GM18508 (cell line): ENCODE results near the gene PMEPA1.
"Not testable (repeated sequence)": the region's sequence is repeated elsewhere in the genome, so short reads cannot be mapped to it uniquely, and the experiment has no call there.

Experiments used
- ATAC-seq: cut with Tn5 transposase; IDR thresholded peaks from one replicate; pipeline ENCODE4 v1.9.1; 2021; ENCODE audit warnings: moderate number of reproducible peaks; ENCODE audit not compliant: insufficient read depth, unreplicated experiment

PMEPA1 gene

GRCh38 chr20:57633945-57634491, 75.8 kb downstream of the PMEPA1 start:
- ATAC-seq: no peak

GRCh38 chr20:57632286-57632685, 77.5 kb downstream of the PMEPA1 start:
- no peak for ATAC-seq

- no peak for ATAC-seq
Observed at GRCh38 chr20:57630061-57630460, 79.8 kb downstream of the PMEPA1 start.

GRCh38 chr20:57629491-57629901, 80.3 kb downstream of the PMEPA1 start:
- not testable (repeated sequence) for ATAC-seq

- not testable (repeated sequence) for ATAC-seq
Observed at GRCh38 chr20:57628962-57629308, 80.9 kb downstream of the PMEPA1 start.

- no peak for ATAC-seq
Observed at GRCh38 chr20:57628047-57628961, 81.5 kb downstream of the PMEPA1 start.

GRCh38 chr20:57627339-57627738, 82.5 kb downstream of the PMEPA1 start:
- ATAC-seq: no peak

- ATAC-seq: no peak
Observed at GRCh38 chr20:57625978-57626377, 83.8 kb downstream of the PMEPA1 start.

- no peak for ATAC-seq
Observed at GRCh38 chr20:57625181-57625958, 84.4 kb downstream of the PMEPA1 start.

GRCh38 chr20:57624124-57624523, 85.7 kb downstream of the PMEPA1 start:
- no peak for ATAC-seq

GRCh38 chr20:57622579-57623381, 87.0 kb downstream of the PMEPA1 start:
- no peak for ATAC-seq

- no peak for ATAC-seq
Observed at GRCh38 chr20:57622201-57622570, 87.6 kb downstream of the PMEPA1 start.

- ATAC-seq: no peak
Observed at GRCh38 chr20:57621421-57622200, 88.2 kb downstream of the PMEPA1 start.

- ATAC-seq: no peak
Observed at GRCh38 chr20:57620999-57621398, 88.8 kb downstream of the PMEPA1 start.

GRCh38 chr20:57620274-57620990, 89.4 kb downstream of the PMEPA1 start, which contains the start of gene ZBP1:
Gene ZBP1, minus strand, starts transcription at chr20:57620426. Its CDS starts 131 bp downstream, at chr20:57620295.
- ATAC-seq: peak; percentile 38

GRCh38 chr20:57619051-57619831, 90.6 kb downstream of the PMEPA1 start:
- peak; percentile 35 for ATAC-seq

GRCh38 chr20:57618764-57619050, 91.1 kb downstream of the PMEPA1 start:
- no peak for ATAC-seq

- ATAC-seq: no peak
Observed at GRCh38 chr20:57618091-57618763, 91.6 kb downstream of the PMEPA1 start.
